Ascending aorta (tissue), 2 donors: ENCODE measurements around the gene ZSCAN18. TPM values are rescaled to one million over a fixed set of nuclear protein-coding genes. Genes with fewer than 3 reads are reported as not detected.
A peak's percentile ranks its signal among the peaks of the same experiment; 100 is the strongest.
"Not testable (repeated sequence)": the region's sequence is repeated elsewhere in the genome, so short reads cannot be mapped to it uniquely, and the experiment has no call there.

ENCODE experiments used
- DNase-seq, 2 donors: peaks; one replicate each; pipeline ENCODE4 v3.0.0-alpha.2; 2019; ENCODE audit warnings: low spot score in 2 of 2
- H3K27ac ChIP-seq, 2 donors: fragments of 200-600 bp; sonication (generic); one replicate each; pipeline ENCODE4 v1.5.1; 2016 to 2017; ENCODE audit warnings: mild to moderate bottlenecking in 1 of 2
- H3K27me3 ChIP-seq: fragments of 200-600 bp; sonication (generic); one replicate; pipeline ENCODE4 v1.5.1; 2017
- H3K36me3 ChIP-seq, 2 donors: fragments of 200-600 bp; sonication (generic); one replicate each; pipeline ENCODE4 v1.5.1; 2016
- H3K4me1 ChIP-seq, 2 donors: fragments of 200-600 bp; sonication (generic); one replicate each; pipeline ENCODE4 v1.5.1; 2016 to 2017; ENCODE audit warnings: mild to moderate bottlenecking in 1 of 2
- H3K4me3 ChIP-seq, 2 donors: fragments of 200-600 bp; sonication (generic); one replicate each; pipeline ENCODE4 v1.5.1; 2016 to 2017; ENCODE audit warnings: mild to moderate bottlenecking in 1 of 2
- H3K9me3 ChIP-seq, 2 donors: fragments of 200-600 bp; sonication (generic); one replicate each; pipeline ENCODE4 v1.5.1; 2016
- CTCF ChIP-seq, 3 experiments: fragments of 200-600 bp in 2 of 3; fragments of 450-650 bp in 1 of 3; sonication (generic) in 2 of 3; IDR thresholded peaks; one replicate each; pipeline ENCODE4 v1.5.1; 2016 to 2019; ENCODE audit warnings: antibody characterized with exemption in 3 of 3, mild to moderate bottlenecking in 1 of 3, moderate library complexity in 1 of 3
- intact Hi-C: fragments of 100-400 bp; cut with DNase I; formaldehyde crosslinking; loops from one replicate; pipeline ENCODE4 v1.15.1; 2023
- total RNA-seq: library from RNA; depleted of rRNA; stranded (reverse); fragments of >200 nt; gene quantifications from one replicate; pipeline ENCODE4 v1.1.0, GENCODE V29; 2016

Gene ZSCAN18
- total RNA-seq = 181 TPM

- TF ChIP-seq CTCF (IDR thresholded peaks at IDR 0.05) = no peak
- peak; percentile 90 to 99 for DNase-seq
- Histone ChIP-seq H3K27me3 (no peaks in the 10 kb centered on the region), H3K4me1 (peaks cover 0 to 9% of the 10 kb centered on the region in 2 donors), H3K27ac (peak within 1 kb of the TSS; percentile 97 to 98), H3K9me3 (peaks cover 4 to 43% of the 10 kb centered on the region in 2 donors), H3K36me3 (peaks cover 0 to 20% of the 10 kb centered on the region in 2 donors), H3K4me3 (peak within 1 kb of the TSS; percentile 97 to 99)
- intact Hi-C loops = loop anchor here (1.0 to 10.0 kb wide), 7 partner anchors 39 to 1783 kb away; partner anchors contain the start of genes ERVK3-1, ZNF135, ZNF582 and ZNF606
Measured at GRCh38 chr19:58097781-58098681, at the start of gene ZSCAN18. TSS of gene ZSCAN18 (minus strand) at chr19:58098231. CDS start at chr19:58090267, 7,964 bp downstream.

GRCh38 chr19:58147475-58147874 lies 49.4 kb upstream of the ZSCAN18 start:
- Histone ChIP-seq H3K36me3 (peaks cover 16 to 17% of the 10 kb centered on the region in 2 donors), H3K9me3 (peaks cover 39 to 52% of the 10 kb centered on the region in 2 donors)
- H3K4me3 ChIP-seq, intact Hi-C loops, H3K4me1 ChIP-seq, H3K27ac ChIP-seq, H3K27me3 ChIP-seq, DNase-seq: not testable (repeated sequence)

GRCh38 chr19:58145849-58146248 lies 47.8 kb upstream of the ZSCAN18 start:
- H3K27me3 ChIP-seq = no peaks in the 10 kb centered on the region
- no peak for TF ChIP-seq CTCF (IDR thresholded peaks at IDR 0.05)
- H3K36me3 ChIP-seq = peaks cover 32 to 33% of the 10 kb centered on the region in 2 donors
- no peak overlapping the region for H3K27ac ChIP-seq
- intact Hi-C loops = no loop called here
- DNase-seq = no peak
- peaks cover 53 to 68% of the 10 kb centered on the region in 2 donors for H3K9me3 ChIP-seq
- H3K4me1 ChIP-seq = peaks cover 0 to 2% of the 10 kb centered on the region in 2 donors
- no peak overlapping the region for H3K4me3 ChIP-seq

- no peak overlapping the region for H3K4me3 ChIP-seq
- H3K27me3 ChIP-seq = no peaks in the 10 kb centered on the region
- no peak for DNase-seq
- no peaks in the 10 kb centered on the region for H3K4me1 ChIP-seq
- intact Hi-C loops = no loop called here
- H3K9me3 ChIP-seq = peaks cover 96 to 100% of the 10 kb centered on the region in 2 donors
- peaks cover 94 to 100% of the 10 kb centered on the region in 2 donors for H3K36me3 ChIP-seq
- H3K27ac ChIP-seq = no peak overlapping the region
- no peak for TF ChIP-seq CTCF (IDR thresholded peaks at IDR 0.05)
Measured at GRCh38 chr19:58134244-58134643, 36.2 kb upstream of the ZSCAN18 start.

- intact Hi-C loops = no loop called here
- Histone ChIP-seq H3K4me3 (peak overlapping the region in 1 of 2 donors; percentile 9), H3K27me3 (no peaks in the 10 kb centered on the region), H3K4me1 (no peaks in the 10 kb centered on the region), H3K9me3 (peaks cover 100% of the 10 kb centered on the region in 2 donors), H3K36me3 (peaks cover 77 to 79% of the 10 kb centered on the region in 2 donors), H3K27ac (no peak overlapping the region)
- no peak for DNase-seq
- TF ChIP-seq CTCF (IDR thresholded peaks at IDR 0.05) = no peak
Measured at GRCh38 chr19:58129284-58129683, 31.3 kb upstream of the ZSCAN18 start.

GRCh38 chr19:58128041-58128685 lies 30.1 kb upstream of the ZSCAN18 start:
- no peak for TF ChIP-seq CTCF (IDR thresholded peaks at IDR 0.05)
- no peaks in the 10 kb centered on the region for H3K27me3 ChIP-seq
- peaks cover 67 to 68% of the 10 kb centered on the region in 2 donors for H3K36me3 ChIP-seq
- DNase-seq = no peak
- H3K4me1 ChIP-seq = no peaks in the 10 kb centered on the region
- peak overlapping the region in 1 of 2 donors; percentile 26 for H3K4me3 ChIP-seq
- peaks cover 100% of the 10 kb centered on the region in 2 donors for H3K9me3 ChIP-seq
- no peak overlapping the region for H3K27ac ChIP-seq
- intact Hi-C loops = no loop called here
